Lung (tissue), 12 donors: Measurements from ENCODE around the gene EXOC4. TPM values are rescaled to one million over a fixed set of nuclear protein-coding genes. Genes with fewer than 3 reads are reported as not detected.

Source experiments
- ATAC-seq: fragments of 200-7000 bp; cut with Tn5 transposase; one replicate; pipeline ENCODE4 v1.9.1; 2020; ENCODE audit warnings: moderate number of reproducible peaks; ENCODE audit not compliant: insufficient read depth, low FRiP score
- DNase-seq, 3 donors: peaks; one replicate each; pipeline ENCODE4 v3.0.0-alpha.2; 2013 to 2017
- H3K27ac ChIP-seq, 2 donors: one replicate each; pipeline ENCODE4 v1.5.1; 2013; ENCODE audit warnings: mild to moderate bottlenecking in 2 of 2, moderate library complexity in 2 of 2, control low read depth in 1 of 2, inconsistent platforms in 1 of 2, low read depth in 1 of 2, low read length in 1 of 2
- H3K27me3 ChIP-seq, 3 donors: one replicate each; pipeline ENCODE4 v1.5.1; 2013; ENCODE audit warnings: low read length in 2 of 3; ENCODE audit not compliant: control insufficient read depth in 3 of 3, insufficient read depth in 3 of 3
- H3K36me3 ChIP-seq, 4 donors: one replicate each; pipeline ENCODE4 v1.5.1; 2013; ENCODE audit warnings: low read length in 4 of 4, mild to moderate bottlenecking in 1 of 4, moderate library complexity in 1 of 4; ENCODE audit not compliant: control insufficient read depth in 4 of 4, insufficient read depth in 4 of 4
- H3K4me1 ChIP-seq, 5 donors: one replicate each; pipeline ENCODE4 v1.5.1; 2013; ENCODE audit warnings: low read length in 5 of 5, mild to moderate bottlenecking in 2 of 5, moderate library complexity in 1 of 5; ENCODE audit not compliant: control insufficient read depth in 5 of 5, insufficient read depth in 5 of 5
- H3K4me3 ChIP-seq: one replicate; pipeline ENCODE4 v1.5.1; 2013; ENCODE audit warnings: mild to moderate bottlenecking, control low read depth, moderate library complexity
- H3K9ac ChIP-seq, 2 donors: one replicate each; pipeline ENCODE4 v1.5.1; 2013; ENCODE audit warnings: low read length in 2 of 2, control low read depth in 1 of 2; ENCODE audit not compliant: insufficient read depth in 1 of 2
- H3K9me3 ChIP-seq, 4 donors: one replicate each; pipeline ENCODE4 v1.5.1; 2013; ENCODE audit warnings: low read length in 3 of 4, mild to moderate bottlenecking in 1 of 4, moderate library complexity in 1 of 4; ENCODE audit not compliant: control insufficient read depth in 4 of 4, insufficient read depth in 3 of 4
- WGBS, 2 donors: extraction: QIAGEN DNeasy Blood & Tissue Kit; methylation state at CpG; one replicate each; pipeline ENCODE4 v1.1.7; 2013; 5-methylcytosine and 5-hydroxymethylcytosine counted together
- polyA plus RNA-seq, 2 donors: library from polyadenylated mRNA; stranded (reverse); fragments of 200-250 nt; gene quantifications; one replicate each; pipeline ENCODE4 v1.2.1, GENCODE V29; 2013
- total RNA-seq, 2 donors: library from RNA; depleted of rRNA in 1 of 2; stranded (reverse); fragments of >200 nt in 1 of 2; gene quantifications; one replicate each; pipeline ENCODE4 v1.2.1, GENCODE V29; 2014 to 2021
- TF ChIP-seq, protein P1 (sequence below): IDR thresholded peaks from 2 replicates; pipeline ENCODE4 v1.5.1; 2012; ENCODE audit warnings: mild to moderate bottlenecking; ENCODE audit errors: control extremely low read depth, extremely low read depth
- donor health status: control.
- donor health status: control.
- donor health status: Bipolar disorder and iron deficiency.
- donor health status: healthy.
- donor health status: DM: yes; HTN: yes; CAD: no.

The EXOC4 gene
- total and polyA plus RNA-seq, 4 donors: 10.3 to 232 (median 47.4) TPM

DNA sequence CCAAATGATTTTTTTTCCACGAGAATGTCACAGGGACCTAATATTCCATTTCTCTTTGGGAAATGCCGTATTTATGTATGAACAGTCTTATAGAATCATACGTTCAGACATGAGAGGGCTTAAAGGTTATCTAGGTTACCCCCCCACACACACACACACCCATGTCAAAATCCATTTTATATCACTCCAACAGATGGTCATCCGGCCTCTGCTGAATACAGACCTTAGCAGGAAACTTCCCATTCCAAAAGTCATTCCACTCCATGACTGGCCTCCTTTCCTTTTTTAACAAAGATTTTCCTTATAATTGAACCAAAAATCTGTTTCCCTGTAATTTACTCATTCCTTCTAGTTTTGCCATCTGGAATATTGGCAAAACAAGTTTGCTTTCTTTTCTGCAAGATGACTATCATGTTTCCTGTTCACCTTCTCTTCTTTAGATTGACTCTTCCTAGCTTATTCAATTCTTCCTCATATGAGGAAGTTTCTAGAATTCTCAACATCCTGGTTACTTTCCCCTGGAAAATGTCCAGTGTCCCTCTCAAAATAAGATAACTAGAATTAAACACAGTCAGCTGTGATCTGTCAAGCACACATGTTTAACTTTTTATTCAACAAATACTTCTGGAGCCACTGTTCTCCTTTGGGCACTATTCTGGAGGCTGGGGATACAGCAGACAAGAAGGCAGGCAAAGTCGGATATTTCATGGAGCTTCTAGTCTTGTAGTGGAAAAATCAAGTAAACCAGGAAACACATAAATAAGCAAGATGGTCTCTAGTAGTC is 597.8 kb downstream of the EXOC4 start:
- Histone ChIP-seq H3K9ac (no peak overlapping the region), H3K4me1 (peaks cover 3 to 30% (median 5%) of the 10 kb centered on the region in 5 donors), H3K27ac (no peak overlapping the region), H3K36me3 (no peaks in the 10 kb centered on the region), H3K27me3 (no peaks in the 10 kb centered on the region), H3K9me3 (no peaks in the 10 kb centered on the region), H3K4me3 (no peak overlapping the region)
- ATAC-seq: no peak
- TF ChIP-seq, protein P1, sequence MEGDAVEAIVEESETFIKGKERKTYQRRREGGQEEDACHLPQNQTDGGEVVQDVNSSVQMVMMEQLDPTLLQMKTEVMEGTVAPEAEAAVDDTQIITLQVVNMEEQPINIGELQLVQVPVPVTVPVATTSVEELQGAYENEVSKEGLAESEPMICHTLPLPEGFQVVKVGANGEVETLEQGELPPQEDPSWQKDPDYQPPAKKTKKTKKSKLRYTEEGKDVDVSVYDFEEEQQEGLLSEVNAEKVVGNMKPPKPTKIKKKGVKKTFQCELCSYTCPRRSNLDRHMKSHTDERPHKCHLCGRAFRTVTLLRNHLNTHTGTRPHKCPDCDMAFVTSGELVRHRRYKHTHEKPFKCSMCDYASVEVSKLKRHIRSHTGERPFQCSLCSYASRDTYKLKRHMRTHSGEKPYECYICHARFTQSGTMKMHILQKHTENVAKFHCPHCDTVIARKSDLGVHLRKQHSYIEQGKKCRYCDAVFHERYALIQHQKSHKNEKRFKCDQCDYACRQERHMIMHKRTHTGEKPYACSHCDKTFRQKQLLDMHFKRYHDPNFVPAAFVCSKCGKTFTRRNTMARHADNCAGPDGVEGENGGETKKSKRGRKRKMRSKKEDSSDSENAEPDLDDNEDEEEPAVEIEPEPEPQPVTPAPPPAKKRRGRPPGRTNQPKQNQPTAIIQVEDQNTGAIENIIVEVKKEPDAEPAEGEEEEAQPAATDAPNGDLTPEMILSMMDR: no peak
- DNase-seq: peak in 2 of 3 donors; percentile 86 to 87
- WGBS, 2 donors: 86 to 92% methylated on average over 5 of the region's 5 CpGs

GRCh38 chr7:133851411-133851810 is 598.5 kb downstream of the EXOC4 start:
- no peak overlapping the region for H3K9ac ChIP-seq
- ATAC-seq (no peak), DNase-seq (no peak)
- 90 to 98% methylated on average over 2 of the region's 2 CpGs for WGBS, 2 donors
- no peak overlapping the region for H3K4me3 ChIP-seq
- no peak overlapping the region for H3K27ac ChIP-seq
- TF ChIP-seq, protein P1: no peak
- no peaks in the 10 kb centered on the region for H3K36me3 ChIP-seq
- no peaks in the 10 kb centered on the region for H3K9me3 ChIP-seq
- no peaks in the 10 kb centered on the region for H3K27me3 ChIP-seq
- H3K4me1 ChIP-seq: peaks cover under 1 to 30% (median 4%) of the 10 kb centered on the region in 5 donors

GRCh38 chr7:133853706-133854276 is 600.9 kb downstream of the EXOC4 start:
- Histone ChIP-seq H3K9me3 (no peaks in the 10 kb centered on the region), H3K36me3 (no peaks in the 10 kb centered on the region), H3K27me3 (no peaks in the 10 kb centered on the region), H3K4me3 (no peak overlapping the region), H3K4me1 (peaks cover 0 to 27% (median 4%) of the 10 kb centered on the region in 5 donors), H3K27ac (no peak overlapping the region), H3K9ac (no peak overlapping the region)
- DNase-seq (peak in 1 of 3 donors; percentile 22), ATAC-seq (no peak)
- WGBS, 2 donors: 72 to 80% methylated on average over 6 of the region's 6 CpGs
- TF ChIP-seq, protein P1: no peak
